Urothelium cell line (cell line): ENCODE data around the gene GNLY.

Experiments used
- DNase-seq: peaks from one replicate; pipeline ENCODE4 v3.0.0; 2011; ENCODE audit warnings: low spot score, mixed read lengths
- FAIRE-seq: peaks from 2 replicates; lab custom pipeline; 2011; peaks lifted over from hg19 to GRCh38; lab: Jason Lieb, UNC

Gene GNLY

GRCh38 chr2:85681372-85681763 lies 12.8 kb upstream of the GNLY start:
- DNase-seq = no peak
- FAIRE-seq = no peak

DNA sequence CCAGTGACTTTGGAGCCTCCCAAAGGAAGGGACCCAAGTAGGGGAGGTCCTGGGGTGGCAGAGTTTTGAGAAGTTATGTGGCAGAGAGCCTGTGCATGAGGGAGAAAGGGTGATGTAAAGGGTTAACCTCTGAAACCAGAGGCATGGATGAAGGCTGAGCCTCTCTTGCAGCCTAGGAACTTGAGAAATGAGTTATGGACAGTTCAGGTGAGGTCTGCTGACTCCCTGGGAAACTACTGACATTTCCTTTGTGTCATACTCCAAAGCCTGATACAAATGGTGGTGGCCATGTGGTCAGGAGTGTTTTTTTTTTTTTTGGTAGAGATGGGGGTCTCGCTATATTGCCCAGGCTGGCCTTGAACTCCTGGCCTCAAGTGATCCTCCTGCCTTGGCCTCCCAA lies 12.4 kb upstream of the GNLY start:
- no peak for DNase-seq
- FAIRE-seq = no peak

- no peak for FAIRE-seq
- no peak for DNase-seq
Measured at GRCh38 chr2:85682378-85682777, 11.8 kb upstream of the GNLY start.

DNA sequence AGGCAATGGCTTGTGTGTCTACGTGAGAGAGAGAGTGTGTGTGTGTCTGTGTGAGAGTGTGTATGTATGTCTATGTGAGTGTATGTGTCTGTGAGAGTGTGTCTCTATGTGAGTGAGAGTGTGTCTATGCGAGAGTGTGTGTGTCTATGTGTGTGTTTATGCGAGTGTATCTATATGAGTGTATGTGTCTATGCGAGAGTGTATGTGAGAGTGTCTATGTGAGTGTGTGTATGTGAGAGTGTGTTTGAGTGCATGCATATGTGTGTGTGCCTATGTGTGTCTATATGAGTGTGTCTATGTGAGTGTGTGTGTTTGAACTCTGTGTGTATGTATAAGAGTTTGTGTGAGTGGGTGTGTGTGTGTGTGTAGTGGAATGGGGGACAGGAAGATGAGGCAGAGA lies 9.8 kb upstream of the GNLY start:
- FAIRE-seq = peak; percentile 40
- DNase-seq = no peak

GRCh38 chr2:85684806-85685205 lies 9.4 kb upstream of the GNLY start:
- FAIRE-seq (no peak), DNase-seq (no peak)

DNA sequence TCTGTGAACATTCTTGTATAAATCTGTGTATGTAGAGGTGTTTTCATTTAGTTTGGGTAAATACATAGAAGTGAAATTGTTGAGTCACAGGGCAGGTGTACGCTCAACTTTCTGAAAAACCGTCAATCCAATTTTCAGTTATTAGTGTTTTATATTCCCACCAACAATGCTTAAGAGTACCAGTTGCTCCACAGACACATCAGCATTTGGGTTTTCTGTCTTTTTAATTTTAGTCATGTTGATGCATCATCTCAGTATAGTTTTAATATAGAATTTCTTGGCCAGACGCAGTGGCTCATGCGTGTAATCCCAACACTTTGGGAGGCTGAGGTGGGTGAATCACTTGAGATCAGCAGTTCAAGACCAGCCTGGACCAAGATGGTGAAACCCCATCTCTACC lies 3.2 kb upstream of the GNLY start:
- DNase-seq = no peak
- no peak for FAIRE-seq

- FAIRE-seq (no peak), DNase-seq (no peak)
Measured at GRCh38 chr2:85692039-85692645, 2.0 kb upstream of the GNLY start.

DNA sequence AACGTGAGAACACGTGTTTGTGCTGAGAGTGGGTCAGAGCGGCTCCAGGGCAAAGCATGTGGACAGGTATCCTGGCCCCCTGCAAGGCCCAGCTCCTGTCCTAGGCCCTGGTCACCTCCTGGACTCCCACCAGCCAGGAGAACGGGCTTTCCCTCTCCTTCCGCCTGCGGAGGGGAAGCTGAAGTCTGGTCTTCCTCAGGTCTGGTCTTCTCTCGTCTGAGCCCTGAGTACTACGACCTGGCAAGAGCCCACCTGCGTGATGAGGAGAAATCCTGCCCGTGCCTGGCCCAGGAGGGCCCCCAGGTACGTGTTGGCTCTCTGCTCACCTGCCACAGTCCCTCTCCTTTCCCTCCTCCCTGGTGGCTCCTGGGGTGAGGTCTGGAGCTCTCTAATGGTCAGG lies 963 bp downstream of the GNLY start:
- DNase-seq (no peak), FAIRE-seq (no peak)

GRCh38 chr2:85695691-85696668 lies 1.8 kb downstream of the GNLY start:
- DNase-seq (no peak), FAIRE-seq (no peak)

- FAIRE-seq (no peak), DNase-seq (no peak)
Measured at GRCh38 chr2:85697096-85697495, 2.9 kb downstream of the GNLY start.

GRCh38 chr2:85697716-85698115 lies 3.6 kb downstream of the GNLY start:
- DNase-seq (no peak), FAIRE-seq (no peak)

DNA sequence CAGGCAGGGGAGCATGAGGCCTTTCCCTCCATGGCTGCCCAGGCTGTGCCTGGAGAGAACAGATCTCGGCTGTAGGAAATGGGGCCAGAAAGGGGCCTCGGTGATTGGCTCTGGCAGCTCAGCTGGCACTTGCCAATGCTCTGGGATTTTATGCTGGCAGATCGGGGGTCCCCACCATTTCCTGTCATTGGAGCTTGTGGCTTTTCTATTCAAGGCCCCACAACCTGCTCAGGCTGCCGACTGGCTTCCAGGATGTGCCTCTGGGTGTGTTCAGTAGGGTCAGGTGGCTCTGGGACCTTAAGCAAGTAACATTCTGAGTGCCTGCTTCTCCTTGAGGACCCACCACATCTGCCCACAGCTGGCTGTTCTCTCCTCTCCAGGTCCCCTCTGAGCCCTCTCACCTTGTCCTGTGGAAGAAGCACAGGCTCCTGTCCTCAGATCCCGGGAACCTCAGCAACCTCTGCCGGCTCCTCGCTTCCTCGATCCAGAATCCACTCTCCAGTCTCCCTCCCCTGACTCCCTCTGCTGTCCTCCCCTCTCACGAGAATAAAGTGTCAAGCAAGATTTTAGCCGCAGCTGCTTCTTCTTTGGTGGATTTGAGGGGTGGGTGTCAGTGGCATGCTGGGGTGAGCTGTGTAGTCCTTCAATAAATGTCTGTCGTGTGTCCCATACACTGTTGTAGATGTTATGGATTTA lies 4.2 kb downstream of the GNLY start:
- FAIRE-seq (no peak), DNase-seq (no peak)

DNA sequence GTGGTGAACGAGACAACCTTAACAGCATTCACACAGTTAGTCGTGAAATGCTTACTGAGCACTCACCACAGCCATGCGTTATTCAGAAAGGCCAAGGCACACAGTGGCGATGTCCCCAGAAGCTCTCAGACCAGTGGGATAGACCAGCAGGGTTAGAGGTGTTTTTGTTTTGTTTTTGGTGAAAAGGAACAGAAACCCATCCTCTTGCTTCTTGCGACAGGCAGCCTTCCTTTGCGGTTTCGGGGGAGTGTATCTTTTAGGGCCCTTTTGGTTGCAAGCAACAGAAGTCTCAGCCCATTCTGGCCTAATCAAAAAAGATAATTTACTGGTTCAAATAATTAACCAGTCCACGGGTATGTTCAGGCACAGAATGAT lies 4.7 kb downstream of the GNLY start:
- DNase-seq (no peak), FAIRE-seq (no peak)

GRCh38 chr2:85699325-85699724 lies 5.2 kb downstream of the GNLY start:
- DNase-seq = no peak
- no peak for FAIRE-seq

DNA sequence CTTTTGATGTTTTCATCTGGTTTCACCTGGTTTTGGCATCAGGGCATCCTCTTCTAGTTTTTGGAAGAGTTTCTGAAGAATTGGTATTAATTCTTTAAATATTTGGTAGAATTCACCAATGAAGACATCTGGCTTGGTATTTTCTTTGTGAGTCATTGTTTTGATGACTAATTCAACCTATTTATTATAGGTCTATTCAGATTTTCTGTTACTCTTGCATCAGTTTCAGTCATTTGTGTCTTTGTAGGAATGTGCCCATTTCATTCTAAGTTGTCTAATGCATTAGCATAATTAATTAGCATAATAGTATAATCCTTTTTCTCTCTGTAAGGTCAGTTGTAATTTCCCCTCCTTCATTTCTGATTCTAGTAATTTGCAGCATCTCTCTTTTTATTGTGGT lies 8.0 kb downstream of the GNLY start:
- no peak for FAIRE-seq
- DNase-seq = no peak

DNA sequence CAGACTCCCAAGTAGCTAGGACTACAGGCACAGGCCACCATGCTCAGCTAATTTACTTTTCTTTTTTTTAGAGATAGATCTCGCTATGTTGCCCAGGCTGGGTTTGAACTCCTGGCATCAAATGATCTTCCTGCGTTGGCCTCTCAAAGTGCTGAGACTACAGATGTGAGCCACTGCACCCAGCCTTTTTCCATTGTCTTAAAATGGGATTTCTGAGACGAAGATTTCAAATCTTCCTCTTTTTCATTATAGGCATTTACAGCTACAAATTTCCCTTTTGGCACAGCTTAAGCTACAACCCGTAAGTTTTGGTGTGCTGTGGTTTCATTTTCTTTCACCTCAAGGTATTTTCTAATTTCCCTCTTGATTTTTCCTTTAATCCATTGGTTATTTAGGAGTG lies 8.6 kb downstream of the GNLY start:
- DNase-seq (no peak), FAIRE-seq (no peak)

DNA sequence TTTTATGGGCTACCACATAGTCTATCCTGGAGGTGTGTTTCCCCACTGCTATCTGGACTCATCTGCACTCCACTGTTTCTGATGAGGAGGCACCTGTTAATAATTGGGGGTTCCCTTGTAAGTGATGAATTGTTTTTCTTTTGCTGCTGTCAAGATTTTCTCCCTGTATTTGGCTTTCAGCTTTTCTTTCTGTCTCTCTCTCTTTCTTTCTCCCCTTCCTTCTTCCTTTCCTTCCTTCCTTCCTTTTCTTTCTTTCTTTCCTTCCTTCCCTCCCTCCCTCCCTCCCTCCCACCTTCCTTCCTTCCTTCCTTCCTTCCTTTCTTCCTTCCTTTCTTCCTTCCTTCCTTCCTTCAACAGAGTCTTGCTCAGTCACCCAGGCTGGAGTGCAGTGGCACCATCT lies 9.2 kb downstream of the GNLY start:
- DNase-seq = no peak
- FAIRE-seq = no peak

GRCh38 chr2:85704038-85704437 lies 9.9 kb downstream of the GNLY start:
- DNase-seq = no peak
- no peak for FAIRE-seq

DNA sequence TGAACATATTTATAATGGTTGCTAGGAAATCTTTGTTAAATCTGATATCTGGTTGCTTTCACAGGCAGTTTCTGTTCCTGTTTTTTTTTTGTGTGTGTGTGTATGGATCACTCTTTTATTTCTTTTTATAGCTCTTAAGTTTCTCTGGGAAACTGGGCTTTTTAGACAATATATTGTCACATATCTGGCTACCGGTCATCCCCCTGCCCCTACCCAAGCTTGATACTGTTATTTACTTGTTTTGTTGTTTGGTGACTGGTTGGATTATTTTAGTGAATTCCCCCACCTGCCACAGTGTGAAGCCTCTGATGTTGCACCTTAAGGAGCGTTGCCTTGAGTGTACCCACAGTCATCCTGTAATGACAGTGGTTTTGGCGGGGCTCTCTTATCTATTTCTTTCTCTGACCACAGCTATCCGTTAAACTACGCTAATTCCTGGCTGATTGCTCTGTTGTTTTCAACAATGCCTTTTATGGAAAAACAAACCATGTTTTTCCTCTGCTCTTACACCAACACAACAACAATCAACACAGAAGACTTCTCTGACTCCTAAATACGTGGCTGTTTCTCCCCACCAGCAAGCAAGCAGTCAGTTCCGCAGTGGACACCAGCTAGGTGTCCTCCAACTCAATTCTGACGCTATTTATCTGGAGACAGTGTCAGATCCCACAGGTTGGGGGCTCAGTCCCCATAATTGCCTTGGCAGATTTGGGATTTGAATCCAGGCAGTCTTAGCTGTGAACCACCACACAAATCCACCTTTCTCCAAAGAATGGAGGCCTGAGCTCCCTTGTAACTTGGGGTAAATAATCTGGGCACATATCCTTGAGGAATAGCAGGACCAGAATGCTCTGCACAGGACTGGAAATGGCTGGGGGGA lies 10.9 kb downstream of the GNLY start:
- no peak for DNase-seq
- FAIRE-seq = no peak

DNA sequence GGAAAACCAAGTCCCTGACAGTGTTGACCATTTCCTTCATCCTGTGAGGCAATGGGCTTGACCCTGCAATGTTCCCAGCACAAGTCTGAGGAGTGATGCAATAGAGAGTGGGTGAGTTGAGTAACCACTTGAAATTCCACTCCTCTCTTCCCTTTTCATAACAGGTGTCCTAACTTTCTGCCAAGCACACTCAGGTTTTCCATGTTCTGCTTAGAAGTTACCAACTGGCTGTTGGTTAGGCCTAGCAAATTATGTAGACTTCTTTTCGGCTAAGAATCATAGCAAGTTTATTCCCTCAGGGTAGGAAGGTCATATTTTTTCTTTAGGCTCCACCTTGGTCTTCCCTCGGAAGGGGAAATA lies 11.5 kb downstream of the GNLY start:
- FAIRE-seq (no peak), DNase-seq (peak; percentile 62)

DNA sequence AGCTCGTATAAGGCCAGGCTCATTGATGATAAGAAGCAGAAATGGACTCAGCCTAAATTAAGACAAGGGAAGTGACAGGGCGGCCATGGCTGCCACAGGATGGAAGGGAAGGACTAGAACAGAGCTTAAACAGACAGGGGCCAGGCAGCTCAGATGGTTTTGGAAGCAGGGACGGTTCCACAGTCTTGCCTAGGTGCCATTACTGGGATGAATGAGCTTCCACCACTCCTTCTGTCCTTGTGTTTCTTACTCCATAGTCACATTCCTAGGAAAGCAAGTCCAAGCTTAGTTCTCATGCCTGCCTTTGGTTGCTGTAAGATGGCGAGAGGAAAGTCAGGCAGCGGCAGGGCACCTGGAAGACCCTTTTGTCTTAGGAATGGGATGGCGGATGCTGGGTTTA lies 11.9 kb downstream of the GNLY start:
- no peak for DNase-seq
- FAIRE-seq = no peak
